Measurements from ENCODE around the gene CD3E. TPM values are rescaled to one million over a fixed set of nuclear protein-coding genes. Genes with fewer than 3 reads are reported as not detected.

Gene CD3E
- total and polyA plus RNA-seq, 4 donors: 0.33 to 2.3 (median 1.8) TPM

GRCh38 chr11:118289401-118289800, 15.1 kb upstream of the CD3E start:
- no peak overlapping the region for H3K27ac ChIP-seq (ENCODE audit: low read depth in 1 of 2, low read length in 2 of 2)
- H3K36me3 ChIP-seq (ENCODE audit: control insufficient read depth in 4 of 4, insufficient read depth in 3 of 4, low read depth in 1 of 4, low read length in 3 of 4): no peaks in the 10 kb centered on the region
- no peaks in the 10 kb centered on the region for H3K27me3 ChIP-seq (ENCODE audit: control insufficient read depth in 4 of 4, insufficient read depth in 4 of 4, low read length in 3 of 4)
- H3K4me3 ChIP-seq (ENCODE audit: low read depth in 1 of 3, low read length in 3 of 3): no peak overlapping the region
- H3K9ac ChIP-seq (ENCODE audit: low read depth in 1 of 2, low read length in 2 of 2): no peak overlapping the region
- TF ChIP-seq TAF1 (conservative IDR thresholded peaks at IDR 0.05): no peak
- TF ChIP-seq REST (IDR thresholded peaks at IDR 0.05): no peak
- no peak for TF ChIP-seq MAX (IDR thresholded peaks at IDR 0.05)
- TF ChIP-seq HNF4A (conservative IDR thresholded peaks at IDR 0.05): no peak
- no peak for TF ChIP-seq ATF3 (IDR thresholded peaks at IDR 0.05)
- TF ChIP-seq EGR1 (IDR thresholded peaks at IDR 0.05; ENCODE audit: low read depth in 2 of 2): no peak
- peaks cover 0 to 7% (median 1%) of the 10 kb centered on the region in 4 donors for H3K4me1 ChIP-seq (ENCODE audit: control insufficient read depth in 4 of 4, insufficient read depth in 4 of 4, low read length in 3 of 4)
- H3K9me3 ChIP-seq (ENCODE audit: control insufficient read depth in 4 of 4, low read length in 3 of 4): no peaks in the 10 kb centered on the region
- no peak for DNase-seq (ENCODE audit: low spot score)

- Histone ChIP-seq H3K9ac (ENCODE audit: low read depth in 1 of 2, low read length in 2 of 2) (no peak overlapping the region), H3K4me1 (ENCODE audit: control insufficient read depth in 4 of 4, insufficient read depth in 4 of 4, low read length in 3 of 4) (peaks cover 0 to 7% (median 1%) of the 10 kb centered on the region in 4 donors), H3K27ac (ENCODE audit: low read depth in 1 of 2, low read length in 2 of 2) (no peak overlapping the region), H3K4me3 (ENCODE audit: low read depth in 1 of 3, low read length in 3 of 3) (no peak overlapping the region), H3K36me3 (ENCODE audit: control insufficient read depth in 4 of 4, insufficient read depth in 3 of 4, low read depth in 1 of 4, low read length in 3 of 4) (no peaks in the 10 kb centered on the region), H3K27me3 (ENCODE audit: control insufficient read depth in 4 of 4, insufficient read depth in 4 of 4, low read length in 3 of 4) (no peaks in the 10 kb centered on the region), H3K9me3 (ENCODE audit: control insufficient read depth in 4 of 4, low read length in 3 of 4) (no peaks in the 10 kb centered on the region)
- no peak for TF ChIP-seq FOXA1 (IDR thresholded peaks at IDR 0.05)
- TF ChIP-seq GABPA (IDR thresholded peaks at IDR 0.05 in 1 of 2, conservative IDR thresholded peaks at IDR 0.05 in 1 of 2): no peak
- TF ChIP-seq TAF1 (conservative IDR thresholded peaks at IDR 0.05): no peak
- peak; percentile 17 for TF ChIP-seq YY1 (IDR thresholded peaks at IDR 0.05)
- peak; percentile 97 for TF ChIP-seq RAD21 (IDR thresholded peaks at IDR 0.05)
- no peak for TF ChIP-seq REST (IDR thresholded peaks at IDR 0.05)
- TF ChIP-seq MAX (IDR thresholded peaks at IDR 0.05): peak; percentile 74
- peak; percentile 71 for TF ChIP-seq CTCF (IDR thresholded peaks at IDR 0.05; ENCODE audit: low read depth, low read length, missing input control)
- no peak for TF ChIP-seq EGR1 (IDR thresholded peaks at IDR 0.05; ENCODE audit: low read depth in 2 of 2)
- TF ChIP-seq HNF4A (conservative IDR thresholded peaks at IDR 0.05): peak; percentile 85 to 88
- TF ChIP-seq JUND (IDR thresholded peaks at IDR 0.05): no peak
- peak; percentile 41 for TF ChIP-seq SP1 (IDR thresholded peaks at IDR 0.05)
- peak; percentile 59 for TF ChIP-seq ATF3 (IDR thresholded peaks at IDR 0.05)
- TF ChIP-seq HNF4G (IDR thresholded peaks at IDR 0.05): peak; percentile 68
- TF ChIP-seq NR2F2 (IDR thresholded peaks at IDR 0.05): peak; percentile 64
- peak; percentile 59 to 77 for TF ChIP-seq RXRA (IDR thresholded peaks at IDR 0.05)
- TF ChIP-seq ZBTB33 (IDR thresholded peaks at IDR 0.05): no peak
- TF ChIP-seq FOXA2 (IDR thresholded peaks at IDR 0.05): no peak
- DNase-seq (ENCODE audit: low spot score): no peak
- WGBS: 9% methylated on average over 9 of the region's 9 CpGs
These were observed 13.6 kb upstream of the CD3E start for GRCh38 chr11:118290923-118291322.

Measured in liver (tissue), 9 donors.